GM21576 (cell line): ENCODE results near the gene BLVRA.

ENCODE experiments used
- ATAC-seq: cut with Tn5 transposase; IDR thresholded peaks from one replicate; pipeline ENCODE4 v1.9.1; 2021; ENCODE audit warnings: mild to moderate bottlenecking, moderate library complexity; ENCODE audit not compliant: unreplicated experiment

BLVRA gene

GRCh38 chr7:43855176-43855575, 96.7 kb downstream of the BLVRA start:
- no peak for ATAC-seq

DNA sequence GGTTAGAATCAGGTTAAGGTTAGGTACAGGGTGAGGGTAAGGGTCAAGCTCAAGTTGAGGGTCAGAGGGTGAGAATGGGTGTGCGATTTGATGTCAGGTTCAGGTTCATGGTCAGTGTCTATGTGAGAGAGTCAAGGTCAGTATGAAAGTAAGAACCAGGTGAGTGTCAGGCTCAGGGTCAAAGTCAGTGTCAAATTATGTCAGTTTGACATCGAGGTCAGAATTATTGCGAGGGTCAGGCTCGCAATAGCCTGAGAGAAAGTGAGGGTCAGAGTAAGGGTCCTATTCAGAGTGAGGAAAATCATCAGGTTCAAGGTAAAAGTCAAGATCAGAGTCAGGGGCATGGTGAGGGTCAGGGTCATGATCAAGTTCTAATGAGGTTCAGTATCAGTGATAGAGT, 97.8 kb downstream of the BLVRA start:
- ATAC-seq = no peak
